Stimulated activated naive CD8-positive, alpha-beta T cell treated with anti-CD3 and anti-CD28 coated beads, Interleukin-15, amount 100 ng/mL, for 72 hours (primary cell): ENCODE data around the gene FRMD3.

Source experiments
- ATAC-seq: fragments of 150-1000 bp; cut with Tn5 transposase; 2 replicates; pipeline ENCODE4 v1.10.0; 2021; ENCODE audit warnings: mild to moderate bottlenecking, moderate library complexity
- DNase-seq, 2 donors: peaks; one replicate each; pipeline ENCODE4 v3.0.0; 2021 to 2022
- H3K27ac Mint-ChIP-seq, 2 donors: one replicate each; pipeline ENCODE4 v1.8.0; 2022; ENCODE audit warnings: mild to moderate bottlenecking in 2 of 2, mixed read lengths in 2 of 2, moderate library complexity in 2 of 2
- H3K27me3 Mint-ChIP-seq: one replicate; pipeline ENCODE4 v1.8.0; 2022; ENCODE audit warnings: mixed read lengths
- H3K4me1 Mint-ChIP-seq: one replicate; pipeline ENCODE4 v1.8.0; 2022; ENCODE audit warnings: mild to moderate bottlenecking, mixed read lengths
- H3K4me3 Mint-ChIP-seq, 2 donors: one replicate each; pipeline ENCODE4 v1.8.0; 2022; ENCODE audit warnings: mild to moderate bottlenecking in 2 of 2, mixed read lengths in 2 of 2, moderate library complexity in 1 of 2
- H3K9me3 Mint-ChIP-seq, 2 donors: one replicate each; pipeline ENCODE4 v1.8.0; 2022; ENCODE audit warnings: mixed read lengths in 2 of 2

The FRMD3 gene

GRCh38 chr9:83538172-83538889 lies at the start of gene FRMD3:
Gene FRMD3, minus strand, starts transcription at chr9:83538401. Its CDS starts 170 bp downstream, at chr9:83538231.
- peaks cover 49% of the 10 kb centered on the region for H3K27me3 Mint-ChIP-seq
- no peak within 1 kb of the TSS for H3K27ac Mint-ChIP-seq
- H3K4me3 Mint-ChIP-seq: peak within 1 kb of the TSS; percentile 63 to 76
- H3K9me3 Mint-ChIP-seq: no peaks in the 10 kb centered on the region
- DNase-seq (peak; percentile 30 to 38), ATAC-seq (peak; percentile 79)
- peaks cover 9% of the 10 kb centered on the region for H3K4me1 Mint-ChIP-seq

DNA sequence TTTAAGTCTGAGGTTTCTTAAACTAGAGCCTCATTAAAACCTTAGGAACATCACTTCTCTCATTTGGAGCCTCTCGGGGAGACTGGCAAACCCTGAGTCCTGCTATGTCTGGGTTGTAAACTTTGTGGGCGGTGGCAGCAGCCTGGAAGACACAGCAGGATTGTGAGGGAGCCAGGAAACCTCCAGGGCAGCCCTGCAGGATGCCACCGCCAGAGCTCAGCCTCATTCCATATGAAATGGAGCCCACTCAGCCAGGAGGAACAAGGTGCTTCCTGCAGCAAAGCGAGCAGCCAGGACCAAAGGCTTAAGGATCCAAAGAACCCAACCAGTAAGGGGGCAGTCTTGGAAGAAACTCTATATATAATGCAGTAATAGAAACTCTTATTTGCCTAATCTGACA lies 46.8 kb upstream of the FRMD3 start:
- ATAC-seq (no peak), DNase-seq (no peak)
- no peak overlapping the region for H3K27ac Mint-ChIP-seq
- H3K4me1 Mint-ChIP-seq: no peaks in the 10 kb centered on the region
- no peaks in the 10 kb centered on the region for H3K27me3 Mint-ChIP-seq
- no peak overlapping the region for H3K4me3 Mint-ChIP-seq
- no peaks in the 10 kb centered on the region for H3K9me3 Mint-ChIP-seq

DNA sequence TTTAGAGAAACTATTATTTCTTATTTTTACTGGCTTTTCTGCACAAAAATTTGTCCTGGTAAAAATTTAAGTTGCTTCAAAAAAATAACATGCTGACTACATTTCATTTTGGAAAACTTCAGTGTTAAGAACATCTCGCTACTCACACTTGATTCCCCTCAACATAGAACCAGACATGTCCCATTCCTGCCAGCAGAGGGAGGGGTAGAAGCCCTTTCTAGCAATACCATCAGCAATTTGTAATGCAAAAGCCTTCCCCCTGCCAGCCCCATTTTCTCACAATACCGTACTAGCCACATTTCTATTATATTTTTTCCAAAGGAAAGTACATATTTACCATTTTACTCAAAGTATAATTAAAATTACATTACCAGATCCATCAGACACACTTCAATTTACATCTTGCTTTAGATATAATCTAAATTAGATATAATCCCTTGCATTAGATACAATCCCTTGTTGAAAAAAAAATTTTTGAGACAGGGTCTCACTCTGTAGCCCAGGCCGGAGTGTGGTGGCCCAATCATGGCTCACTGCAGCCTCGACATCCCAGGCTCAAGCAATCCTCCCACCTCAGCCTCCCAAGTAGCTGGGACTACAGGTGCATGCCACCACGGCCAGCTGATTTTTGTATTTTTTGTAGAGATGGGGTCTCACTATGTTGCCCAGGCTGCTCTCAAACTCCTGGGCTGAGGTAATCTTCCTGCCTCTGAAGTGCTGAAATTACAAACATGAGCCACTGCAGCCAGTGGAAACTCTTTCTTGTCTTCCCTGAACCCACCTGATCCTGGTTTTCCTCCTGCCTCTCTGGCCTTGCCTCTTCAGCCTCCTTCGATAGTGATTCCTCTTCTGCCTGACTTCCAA lies 45.2 kb upstream of the FRMD3 start:
- Mint-ChIP-seq H3K4me3 (no peak overlapping the region), H3K27me3 (no peaks in the 10 kb centered on the region), H3K4me1 (no peaks in the 10 kb centered on the region), H3K27ac (no peak overlapping the region), H3K9me3 (peaks cover 0 to 14% of the 10 kb centered on the region in 2 donors)
- ATAC-seq (no peak), DNase-seq (peak; percentile 14 to 15)

DNA sequence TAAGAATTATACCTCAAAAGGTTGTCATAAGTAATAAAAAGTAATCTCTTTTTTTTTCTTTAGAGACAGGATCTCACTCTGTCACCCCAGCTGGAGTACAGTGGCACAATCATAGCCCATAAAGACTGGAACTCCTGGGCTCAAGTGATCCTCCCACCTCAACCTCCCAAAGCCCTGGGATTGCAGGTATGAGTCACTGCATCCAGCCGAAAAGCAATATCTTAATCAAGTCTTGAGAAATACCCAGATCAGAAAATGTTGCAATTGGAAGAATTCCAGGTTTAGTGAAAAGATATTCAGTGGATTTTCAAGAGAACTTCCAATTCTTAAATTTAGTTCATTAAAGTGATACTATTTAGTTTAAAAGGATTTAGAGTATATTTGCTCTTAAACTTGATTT lies 43.8 kb upstream of the FRMD3 start:
- no peak overlapping the region for H3K27ac Mint-ChIP-seq
- no peak for ATAC-seq
- no peaks in the 10 kb centered on the region for H3K4me1 Mint-ChIP-seq
- H3K27me3 Mint-ChIP-seq: no peaks in the 10 kb centered on the region
- H3K4me3 Mint-ChIP-seq: no peak overlapping the region
- DNase-seq: no peak
- H3K9me3 Mint-ChIP-seq: peaks cover 7 to 26% of the 10 kb centered on the region in 2 donors

- Mint-ChIP-seq H3K27ac (no peak overlapping the region), H3K4me1 (no peaks in the 10 kb centered on the region), H3K9me3 (peaks cover 7 to 23% of the 10 kb centered on the region in 2 donors), H3K4me3 (no peak overlapping the region), H3K27me3 (no peaks in the 10 kb centered on the region)
- ATAC-seq (no peak), DNase-seq (no peak)
These were observed 36.3 kb upstream of the FRMD3 start for GRCh38 chr9:83574482-83574881.

GRCh38 chr9:83572524-83572923 lies 34.3 kb upstream of the FRMD3 start:
- H3K4me3 Mint-ChIP-seq: no peak overlapping the region
- no peak overlapping the region for H3K27ac Mint-ChIP-seq
- DNase-seq: no peak
- H3K9me3 Mint-ChIP-seq: peaks cover 3 to 4% of the 10 kb centered on the region in 2 donors
- no peak for ATAC-seq
- H3K27me3 Mint-ChIP-seq: no peaks in the 10 kb centered on the region
- H3K4me1 Mint-ChIP-seq: no peaks in the 10 kb centered on the region

DNA sequence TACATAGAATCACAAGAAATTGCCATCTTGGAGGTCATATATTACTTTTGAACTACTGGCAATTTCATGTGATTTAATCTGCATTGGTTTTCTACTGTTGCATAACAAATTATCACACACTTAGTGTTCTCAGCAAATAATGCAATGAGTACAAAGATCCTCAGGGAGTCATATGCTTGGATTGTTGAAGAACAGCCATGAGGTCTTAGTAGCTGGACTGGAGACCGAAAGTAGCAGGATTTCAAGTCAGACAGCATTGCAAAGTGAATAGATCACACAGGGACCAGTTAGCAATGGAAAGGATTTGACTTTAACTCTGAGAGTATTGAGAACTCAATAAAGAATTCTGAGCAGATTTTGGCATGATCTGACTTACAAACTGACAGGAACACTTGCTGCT lies 32.2 kb upstream of the FRMD3 start:
- Mint-ChIP-seq H3K27ac (no peak overlapping the region), H3K4me1 (no peaks in the 10 kb centered on the region), H3K27me3 (no peaks in the 10 kb centered on the region), H3K4me3 (no peak overlapping the region), H3K9me3 (peaks cover 0 to 8% of the 10 kb centered on the region in 2 donors)
- ATAC-seq (no peak), DNase-seq (no peak)

- Mint-ChIP-seq H3K27me3 (no peaks in the 10 kb centered on the region), H3K4me1 (no peaks in the 10 kb centered on the region), H3K4me3 (no peak overlapping the region), H3K27ac (no peak overlapping the region), H3K9me3 (peaks cover 0 to 8% of the 10 kb centered on the region in 2 donors)
- ATAC-seq (no peak), DNase-seq (no peak)
These were observed 31.1 kb upstream of the FRMD3 start for GRCh38 chr9:83569326-83569725.

DNA sequence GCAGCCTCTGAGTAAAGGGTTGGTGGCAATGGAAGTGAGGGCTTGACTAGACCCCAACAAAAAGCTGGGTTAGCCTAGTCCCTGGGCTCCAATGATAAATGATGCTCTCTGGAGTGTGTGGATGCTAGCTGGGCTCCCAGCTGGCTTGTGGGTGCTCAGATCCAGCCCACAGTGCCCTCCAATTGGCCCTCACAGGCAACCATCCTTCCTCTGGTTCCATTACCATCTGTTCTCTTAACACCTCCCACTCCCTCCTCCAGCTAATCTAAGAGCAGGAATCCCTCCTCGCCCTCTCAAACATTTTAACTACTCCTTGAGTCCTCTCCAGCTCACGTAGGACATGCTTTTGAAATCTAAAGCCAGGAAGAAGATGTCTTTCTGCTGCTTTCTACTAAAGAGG lies 25.2 kb upstream of the FRMD3 start:
- no peak for DNase-seq
- Mint-ChIP-seq H3K27ac (no peak overlapping the region), H3K9me3 (peaks cover 0 to 8% of the 10 kb centered on the region in 2 donors), H3K27me3 (no peaks in the 10 kb centered on the region), H3K4me1 (no peaks in the 10 kb centered on the region), H3K4me3 (no peak overlapping the region)
- no peak for ATAC-seq

- no peak overlapping the region for H3K4me3 Mint-ChIP-seq
- ATAC-seq: no peak
- H3K27ac Mint-ChIP-seq: no peak overlapping the region
- H3K4me1 Mint-ChIP-seq: no peaks in the 10 kb centered on the region
- peaks cover 0 to 5% of the 10 kb centered on the region in 2 donors for H3K9me3 Mint-ChIP-seq
- DNase-seq: no peak
- H3K27me3 Mint-ChIP-seq: no peaks in the 10 kb centered on the region
These were observed 22.1 kb upstream of the FRMD3 start for GRCh38 chr9:83560169-83560826.

GRCh38 chr9:83557771-83558170 lies 19.6 kb upstream of the FRMD3 start:
- no peak for ATAC-seq
- Mint-ChIP-seq H3K27me3 (no peaks in the 10 kb centered on the region), H3K9me3 (peaks cover 19 to 21% of the 10 kb centered on the region in 2 donors), H3K4me1 (no peaks in the 10 kb centered on the region), H3K27ac (no peak overlapping the region), H3K4me3 (no peak overlapping the region)
- no peak for DNase-seq

- Mint-ChIP-seq H3K27ac (no peak overlapping the region), H3K27me3 (no peaks in the 10 kb centered on the region), H3K9me3 (peaks cover 19 to 26% of the 10 kb centered on the region in 2 donors), H3K4me1 (no peaks in the 10 kb centered on the region), H3K4me3 (no peak overlapping the region)
- DNase-seq: no peak
- no peak for ATAC-seq
These were observed 19.1 kb upstream of the FRMD3 start for GRCh38 chr9:83557317-83557716.

- H3K9me3 Mint-ChIP-seq: peaks cover 33 to 56% of the 10 kb centered on the region in 2 donors
- no peaks in the 10 kb centered on the region for H3K4me1 Mint-ChIP-seq
- DNase-seq: no peak
- no peak overlapping the region for H3K27ac Mint-ChIP-seq
- no peaks in the 10 kb centered on the region for H3K27me3 Mint-ChIP-seq
- no peak overlapping the region for H3K4me3 Mint-ChIP-seq
- ATAC-seq: no peak
These were observed 16.1 kb upstream of the FRMD3 start for GRCh38 chr9:83554278-83554677.

DNA sequence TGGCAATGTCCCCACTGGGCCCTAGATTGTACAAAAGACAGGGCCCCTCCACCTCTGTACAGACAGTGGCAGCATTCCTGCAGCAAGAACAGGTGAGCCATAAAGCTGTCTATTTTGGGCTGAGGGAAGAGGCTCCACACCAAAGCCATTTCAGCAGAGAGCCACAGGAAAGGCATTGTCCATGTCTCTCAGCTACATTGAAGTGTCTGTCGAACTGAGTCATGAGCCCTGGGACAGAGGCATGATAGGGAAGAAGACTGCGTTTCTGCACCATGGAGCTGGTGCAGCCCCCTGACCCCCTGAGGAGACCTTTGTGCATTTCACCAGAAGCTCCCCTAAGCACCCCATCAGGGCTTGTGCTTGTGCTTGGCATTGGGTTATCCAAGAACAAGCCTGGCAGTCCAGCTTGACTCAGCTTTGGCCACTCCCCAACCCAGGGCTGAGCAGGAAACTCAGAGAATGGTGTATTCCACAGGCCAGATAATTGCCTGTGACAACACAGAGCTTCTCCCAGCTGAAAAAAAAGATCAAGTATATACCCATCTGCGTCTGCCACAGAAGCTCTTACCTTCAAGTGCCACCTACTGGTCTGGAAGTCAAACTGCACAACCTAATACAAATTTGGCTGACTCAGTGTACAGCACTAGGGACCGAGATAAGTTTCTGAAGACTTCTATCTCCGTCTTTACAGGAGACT lies 5.9 kb upstream of the FRMD3 start:
- H3K27me3 Mint-ChIP-seq: peaks cover 24% of the 10 kb centered on the region
- no peaks in the 10 kb centered on the region for H3K4me1 Mint-ChIP-seq
- H3K9me3 Mint-ChIP-seq: peaks cover 0 to 11% of the 10 kb centered on the region in 2 donors
- peak overlapping the region in 1 of 2 donors; percentile 15 for H3K27ac Mint-ChIP-seq
- DNase-seq (no peak), ATAC-seq (peak; percentile 72)
- H3K4me3 Mint-ChIP-seq: no peak overlapping the region

DNA sequence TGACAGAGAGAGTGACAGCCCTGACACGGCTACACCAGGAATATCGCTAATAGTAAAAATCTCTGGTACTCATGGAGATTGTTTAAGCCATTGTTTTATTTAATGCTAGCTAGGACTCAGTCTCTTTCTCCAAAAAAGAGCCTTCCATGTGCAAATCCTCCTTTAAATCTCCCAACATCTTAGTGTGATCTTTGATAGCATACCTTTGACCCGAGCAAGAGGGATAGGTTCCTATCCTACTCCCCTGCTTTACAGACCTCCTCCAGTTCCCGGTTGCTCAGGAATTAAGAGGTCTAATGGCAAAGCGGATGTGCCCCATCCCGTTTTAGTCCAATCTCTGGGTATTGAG lies 663 bp upstream of the FRMD3 start:
- no peak overlapping the region for H3K27ac Mint-ChIP-seq

More for the DNA sequence above, 663 bp upstream of the FRMD3 start:
- no peak for DNase-seq
- ATAC-seq: no peak
- Mint-ChIP-seq H3K4me3 (peak overlapping the region; percentile 63 to 76), H3K27me3 (peaks cover 49% of the 10 kb centered on the region), H3K4me1 (peaks cover 9% of the 10 kb centered on the region), H3K9me3 (no peaks in the 10 kb centered on the region)
